Measurements from ENCODE around the gene SMIM23.

- no peak for TF ChIP-seq CTCF (IDR thresholded peaks at IDR 0.05)
- no peak for TF ChIP-seq POLR2AphosphoS5 (IDR thresholded peaks at IDR 0.05)
Observed at GRCh38 chr5:171789353-171789752, 3.7 kb downstream of the SMIM23 start.
